Gastroesophageal sphincter (tissue), 4 donors: ENCODE measurements around the gene MMRN2. TPM values are rescaled to one million over a fixed set of nuclear protein-coding genes. Genes with fewer than 3 reads are reported as not detected.
"Not testable (repeated sequence)": the region's sequence is repeated elsewhere in the genome, so short reads cannot be mapped to it uniquely, and the experiment has no call there.

Experiments
- ATAC-seq: fragments of 150-250 bp; one replicate; pipeline ENCODE4 v1.9.1; 2016; ENCODE audit warnings: mild to moderate bottlenecking, moderate library complexity
- H3K27ac ChIP-seq, 4 donors: fragments of 200-600 bp; sonication (generic) in 3 of 4; 1 replicate in 3 of 4; 2 replicates in 1 of 4; pipeline ENCODE4 v1.5.1; 2016 to 2019
- H3K27me3 ChIP-seq: fragments of 200-600 bp; sonication (generic); one replicate; pipeline ENCODE4 v1.5.1; 2019
- H3K36me3 ChIP-seq, 2 donors: fragments of 200-600 bp; sonication (generic); one replicate each; pipeline ENCODE4 v1.5.1; 2019; ENCODE audit warnings: control low read depth in 1 of 2
- H3K4me1 ChIP-seq, 3 donors: fragments of 200-600 bp; sonication (generic); 1 replicate in 2 of 3; 2 replicates in 1 of 3; pipeline ENCODE4 v1.5.1; 2016 to 2019; ENCODE audit warnings: control low read depth in 2 of 3
- H3K4me3 ChIP-seq, 2 donors: fragments of 200-600 bp; sonication (generic); one replicate each; pipeline ENCODE4 v1.5.1; 2019; ENCODE audit warnings: mild to moderate bottlenecking in 1 of 2, moderate library complexity in 1 of 2
- H3K9me3 ChIP-seq, 3 donors: fragments of 200-600 bp; sonication (generic); one replicate each; pipeline ENCODE4 v1.5.1; 2017 to 2019; ENCODE audit warnings: control low read depth in 2 of 3
- CTCF ChIP-seq, 4 experiments: fragments of 200-600 bp in 2 of 4; fragments of 450-650 bp in 2 of 4; sonication (generic) in 1 of 4; IDR thresholded peaks; one replicate each; pipeline ENCODE4 v1.5.1; 2017 to 2019; ENCODE audit warnings: antibody characterized with exemption in 4 of 4, mild to moderate bottlenecking in 2 of 4, moderate library complexity in 2 of 4
- EP300 ChIP-seq: sonication (generic); formaldehyde crosslinking; IDR thresholded peaks from one replicate; pipeline ENCODE4 v1.6.1; 2017; ENCODE audit warnings: antibody characterized with exemption, mild to moderate bottlenecking
- POLR2A ChIP-seq, 2 donors: fragments of 450-650 bp; IDR thresholded peaks; one replicate each; pipeline ENCODE4 v1.6.1; 2017; ENCODE audit warnings: antibody characterized with exemption in 2 of 2, mild to moderate bottlenecking in 2 of 2, moderate library complexity in 1 of 2
- POLR2AphosphoS5 ChIP-seq: sonication (generic); formaldehyde crosslinking; IDR thresholded peaks from one replicate; pipeline ENCODE4 v1.6.1; 2017; ENCODE audit warnings: antibody characterized with exemption
- WGBS, 2 donors: methylation state at CpG; one replicate each; pipeline ENCODE4 v1.1.5; 2018; ENCODE audit warnings: low coverage in 1 of 2; 5-methylcytosine and 5-hydroxymethylcytosine counted together
- total RNA-seq, 4 donors: library from RNA; depleted of rRNA; stranded (reverse); fragments of >200 nt; gene quantifications; one replicate each; pipeline ENCODE4 v1.1.0, GENCODE V29; 2016

MMRN2 gene
- total RNA-seq, 4 donors from 2014 or later: 18.5 to 77.7 (median 42.2) TPM

DNA sequence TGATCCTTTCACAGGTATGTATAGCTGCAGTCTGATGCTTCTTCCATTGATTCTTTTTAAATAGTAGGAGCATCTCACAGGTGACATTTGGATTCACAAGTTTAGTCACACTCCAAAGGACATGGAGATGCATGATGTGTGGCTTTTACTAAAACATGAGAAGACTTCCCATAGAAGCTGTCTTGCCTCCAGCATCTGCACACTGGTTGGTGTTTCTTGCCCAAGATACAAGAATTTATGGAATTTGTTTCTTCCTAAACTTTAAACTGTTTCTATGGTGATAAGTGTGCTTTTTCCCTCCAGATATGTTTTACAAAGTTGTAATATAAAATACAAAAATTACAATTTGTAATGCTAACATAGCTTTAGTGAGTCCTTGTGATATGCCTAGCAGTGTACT lies 35.0 kb upstream of the MMRN2 start:
- no peaks in the 10 kb centered on the region for H3K4me1 ChIP-seq
- TF ChIP-seq POLR2A (IDR thresholded peaks at IDR 0.05): no peak
- TF ChIP-seq CTCF (IDR thresholded peaks at IDR 0.05): no peak
- ATAC-seq: no peak
- no peaks in the 10 kb centered on the region for H3K27me3 ChIP-seq
- no peak overlapping the region for H3K27ac ChIP-seq
- H3K4me3 ChIP-seq: no peak overlapping the region
- H3K36me3 ChIP-seq: peaks cover 0 to 53% of the 10 kb centered on the region in 2 donors
- no peaks in the 10 kb centered on the region for H3K9me3 ChIP-seq

GRCh38 chr10:86991362-86991761 lies 33.9 kb upstream of the MMRN2 start:
- WGBS, 2 donors: 69 to 84% methylated on average over 11 to 12 of the region's 12 CpGs
- not testable (repeated sequence) for ATAC-seq, H3K27me3 ChIP-seq, H3K4me3 ChIP-seq, H3K9me3 ChIP-seq, H3K4me1 ChIP-seq, H3K27ac ChIP-seq
- H3K36me3 ChIP-seq: peaks cover 0 to 49% of the 10 kb centered on the region in 2 donors

- TF ChIP-seq CTCF (IDR thresholded peaks at IDR 0.05) (no peak), POLR2A (IDR thresholded peaks at IDR 0.05) (no peak), POLR2AphosphoS5 (no peak), EP300 (no peak)
- ATAC-seq: no peak
- H3K9me3 ChIP-seq: no peaks in the 10 kb centered on the region
- no peak overlapping the region for H3K27ac ChIP-seq
- WGBS, 2 donors: 64 to 67% methylated on average over 1 of the region's 1 CpG
- no peak overlapping the region for H3K4me3 ChIP-seq
- H3K4me1 ChIP-seq: no peaks in the 10 kb centered on the region
- H3K36me3 ChIP-seq: peaks cover 0 to 24% of the 10 kb centered on the region in 2 donors
- no peaks in the 10 kb centered on the region for H3K27me3 ChIP-seq
These were observed 31.1 kb upstream of the MMRN2 start for GRCh38 chr10:86988520-86988919.

DNA sequence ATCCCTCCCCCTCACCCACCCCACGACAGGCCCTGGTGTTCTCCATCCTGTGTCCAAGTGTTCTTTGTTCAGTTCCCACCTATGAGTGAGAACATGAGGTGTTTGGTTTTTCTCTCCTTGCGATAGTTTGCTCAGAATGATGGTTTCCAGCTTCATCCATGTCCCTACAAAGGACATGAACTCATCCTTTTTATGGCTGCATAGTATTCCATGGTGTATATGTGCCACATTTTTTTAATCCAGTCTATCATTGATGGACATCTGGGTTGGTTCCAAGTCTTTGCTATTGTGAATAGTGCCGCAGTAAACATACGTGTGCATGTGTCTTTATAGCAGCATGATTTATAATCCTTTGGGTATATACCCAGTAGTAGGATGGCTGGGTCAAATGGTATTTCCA lies 27.1 kb upstream of the MMRN2 start:
- not testable (repeated sequence) for ATAC-seq, H3K4me3 ChIP-seq, H3K27ac ChIP-seq, H3K27me3 ChIP-seq, H3K36me3 ChIP-seq, H3K9me3 ChIP-seq
- peaks cover 4 to 19% (median 12%) of the 10 kb centered on the region in 3 donors for H3K4me1 ChIP-seq
- WGBS, 2 donors: 87 to 92% methylated on average over 2 to 3 of the region's 4 CpGs

DNA sequence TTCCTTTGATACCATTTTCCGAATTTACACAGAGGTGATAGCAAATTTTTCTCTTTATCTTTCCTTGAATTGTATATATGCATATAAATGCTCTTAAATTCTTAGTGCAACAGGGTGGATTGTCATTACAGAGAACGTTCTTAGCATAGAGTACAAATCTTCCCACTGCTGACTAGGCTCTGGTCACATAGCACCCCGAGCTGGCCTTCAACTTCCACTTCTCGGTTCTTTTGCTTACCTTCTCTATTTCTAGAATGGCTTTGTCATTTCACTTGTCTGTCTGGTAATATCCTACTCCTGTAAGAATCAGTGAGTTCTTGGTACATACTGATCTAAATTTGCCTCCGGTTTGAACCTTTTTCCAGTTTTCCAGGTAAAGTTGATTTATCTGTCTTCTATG lies 24.3 kb upstream of the MMRN2 start:
- Histone ChIP-seq H3K9me3 (no peaks in the 10 kb centered on the region), H3K27me3 (no peaks in the 10 kb centered on the region), H3K4me1 (peaks cover 4 to 41% (median 18%) of the 10 kb centered on the region in 3 donors), H3K36me3 (peaks cover 0 to 7% of the 10 kb centered on the region in 2 donors), H3K4me3 (no peak overlapping the region), H3K27ac (no peak overlapping the region)
- no peak for TF ChIP-seq POLR2AphosphoS5
- TF ChIP-seq EP300: no peak
- TF ChIP-seq CTCF (IDR thresholded peaks at IDR 0.05): no peak
- no peak for TF ChIP-seq POLR2A (IDR thresholded peaks at IDR 0.05)
- WGBS, 2 donors: 84 to 91% methylated on average over 4 to 5 of the region's 5 CpGs
- ATAC-seq: no peak

GRCh38 chr10:86981020-86981419 lies 23.6 kb upstream of the MMRN2 start:
- H3K4me1 ChIP-seq: peaks cover 4 to 41% (median 18%) of the 10 kb centered on the region in 3 donors
- 66 to 92% methylated on average over 2 to 4 of the region's 6 CpGs for WGBS, 2 donors
- not testable (repeated sequence) for H3K9me3 ChIP-seq, H3K36me3 ChIP-seq, H3K4me3 ChIP-seq, H3K27me3 ChIP-seq
- peak; percentile 23 for ATAC-seq
- H3K27ac ChIP-seq: peak overlapping the region in 3 of 4 donors; percentile 61 to 79 (median 76)

- ATAC-seq: peak; percentile 86
- no peak overlapping the region for H3K4me3 ChIP-seq
- no peaks in the 10 kb centered on the region for H3K36me3 ChIP-seq
- no peaks in the 10 kb centered on the region for H3K9me3 ChIP-seq
- WGBS, 2 donors: 0 to 20% methylated on average over 2 to 3 of the region's 3 CpGs
- peaks cover 4 to 41% (median 18%) of the 10 kb centered on the region in 3 donors for H3K4me1 ChIP-seq
- peak overlapping the region; percentile 4 to 79 (median 68) for H3K27ac ChIP-seq
- H3K27me3 ChIP-seq: no peaks in the 10 kb centered on the region
- TF ChIP-seq CTCF (IDR thresholded peaks at IDR 0.05) (no peak), POLR2AphosphoS5 (peak; percentile 54)
These were observed 22.6 kb upstream of the MMRN2 start for GRCh38 chr10:86979977-86980448.
